B cell (primary cell): ENCODE measurements around the gene TDRD12. TPM values are rescaled to one million over a fixed set of nuclear protein-coding genes. Genes with fewer than 3 reads are reported as not detected.

Experiments used
- ATAC-seq: fragments of 200-7000 bp; cut with Tn5 transposase; one replicate; pipeline ENCODE4 v1.10.0; 2021; ENCODE audit warnings: low read depth, mild to moderate bottlenecking, moderate number of reproducible peaks, moderate library complexity
- CTCF ChIA-PET: fragments of 350-600 bp; sonication (Branson Sonifier 250); formaldehyde crosslinking; loops from one replicate; lab custom pipeline; 2021; ENCODE audit warnings: antibody characterized with exemption, inconsistent platforms; lab: Charles Lee
- POLR2A ChIA-PET: fragments of 350-600 bp; sonication (Branson Sonifier 250); formaldehyde crosslinking; loops from one replicate; lab custom pipeline; 2021; ENCODE audit warnings: antibody characterized with exemption; lab: Charles Lee
- DNase-seq: peaks from one replicate; pipeline ENCODE4 v3.0.0; 2013
- H2AFZ ChIP-seq: 2 replicates; pipeline ENCODE4 v1.6.1; 2012; ENCODE audit warnings: mild to moderate bottlenecking, low read depth, low read length; ENCODE audit not compliant: insufficient read depth, poor library complexity, severe bottlenecking
- H3K27ac ChIP-seq, 2 donors: 1 replicate in 1 of 2; 2 replicates in 1 of 2; pipeline ENCODE4 v1.5.1; 2012 to 2013; ENCODE audit warnings: low read length in 2 of 2, mild to moderate bottlenecking in 2 of 2, moderate library complexity in 1 of 2
- H3K27me3 ChIP-seq, 4 experiments: fragments of 200-600 bp in 1 of 4; sonication (generic) in 1 of 4; replicated peaks in 1 of 4; 1 replicate in 2 of 4; 2 replicates in 2 of 4; pipeline versions ENCODE4 v1.6.1 to v1.7.0; 2013 to 2016; ENCODE audit warnings: low read length in 3 of 4, mild to moderate bottlenecking in 2 of 4, mixed read lengths in 1 of 4, moderate library complexity in 1 of 4; ENCODE audit not compliant: insufficient read depth in 4 of 4, control insufficient read depth in 3 of 4; ENCODE audit errors: control extremely low read depth in 1 of 4
- H3K36me3 ChIP-seq, 2 experiments: replicated peaks in 1 of 2; 1 replicate in 1 of 2; 2 replicates in 1 of 2; pipeline versions ENCODE4 v1.6.1 to v1.7.1; 2013; ENCODE audit warnings: low read length in 1 of 2; ENCODE audit not compliant: insufficient read depth in 2 of 2, control insufficient read depth in 1 of 2; ENCODE audit errors: control extremely low read depth in 1 of 2, extremely low read depth in 1 of 2
- H3K4me1 ChIP-seq, 2 donors: fragments of 200-600 bp in 1 of 2; sonication (generic) in 1 of 2; 1 replicate in 1 of 2; 2 replicates in 1 of 2; pipeline versions ENCODE4 v1.5.1 to v1.6.1; 2013 to 2017; ENCODE audit warnings: low read length in 2 of 2; ENCODE audit not compliant: control insufficient read depth in 2 of 2, insufficient read depth in 2 of 2
- H3K4me2 ChIP-seq: replicated peaks from 2 replicates; pipeline ENCODE3; 2012; ENCODE audit warnings: mild to moderate bottlenecking, low read depth, low read length; ENCODE audit not compliant: poor library complexity, severe bottlenecking
- H3K4me3 ChIP-seq, 5 experiments: fragments of 200-600 bp in 1 of 5; sonication (generic) in 1 of 5; 1 replicate in 3 of 5; 2 replicates in 2 of 5; pipeline versions ENCODE4 v1.5.1 to v1.7.0; 2011 to 2016; ENCODE audit warnings: low read length in 4 of 5, mild to moderate bottlenecking in 4 of 5, low read depth in 2 of 5, control low read depth in 1 of 5, moderate library complexity in 1 of 5; ENCODE audit not compliant: insufficient read depth in 1 of 5; ENCODE audit errors: control extremely low read depth in 1 of 5, extremely low read depth in 1 of 5
- H3K79me2 ChIP-seq: fragments of 200-600 bp; sonication (generic); one replicate; pipeline ENCODE4 v1.6.0; 2016; ENCODE audit warnings: low read length; ENCODE audit not compliant: control insufficient read depth, insufficient read depth
- H3K9ac ChIP-seq: fragments of 200-600 bp; sonication (generic); 2 replicates; pipeline ENCODE4 v1.6.1; 2017; ENCODE audit warnings: mild to moderate bottlenecking, low read length, moderate library complexity
- H3K9me3 ChIP-seq, 3 donors: one replicate each; pipeline versions ENCODE4 v1.6.1 to v1.7.1; 2013; ENCODE audit warnings: low read length in 2 of 3; ENCODE audit not compliant: control insufficient read depth in 2 of 3, insufficient read depth in 1 of 3; ENCODE audit errors: control extremely low read depth in 1 of 3
- H4K20me1 ChIP-seq: 2 replicates; pipeline ENCODE4 v1.6.0; 2012; ENCODE audit warnings: mild to moderate bottlenecking, low read length; ENCODE audit not compliant: insufficient read depth, control insufficient read depth, poor library complexity, severe bottlenecking
- H3K27ac Mint-ChIP-seq: one replicate; pipeline ENCODE4 v1.8.0; 2021; ENCODE audit warnings: mixed read lengths
- H3K27me3 Mint-ChIP-seq: one replicate; pipeline ENCODE4 v1.8.0; 2021; ENCODE audit warnings: mixed read lengths
- H3K4me1 Mint-ChIP-seq: one replicate; pipeline ENCODE4 v1.8.0; 2021; ENCODE audit warnings: mixed read lengths
- H3K4me3 Mint-ChIP-seq: one replicate; pipeline ENCODE4 v1.8.0; 2021; ENCODE audit warnings: mixed read lengths
- H3K9me3 Mint-ChIP-seq: one replicate; pipeline ENCODE4 v1.8.0; 2022; ENCODE audit warnings: mixed read lengths; ENCODE audit not compliant: insufficient read depth
- CTCF ChIP-seq: fragments of 200-600 bp; IDR thresholded peaks from one replicate; pipeline ENCODE4 v1.8.0; 2022; ENCODE audit warnings: antibody characterized with exemption, mild to moderate bottlenecking
- EZH2 ChIP-seq: IDR thresholded peaks from 2 replicates; pipeline ENCODE4 v1.6.1; 2012; ENCODE audit warnings: borderline replicate concordance, low read depth, mild to moderate bottlenecking, moderate library complexity, low read length; ENCODE audit not compliant: insufficient read depth, poor library complexity, severe bottlenecking
- WGBS: methylation state at CpG from one replicate; pipeline ENCODE4 v1.1.5; 2013; ENCODE audit warnings: missing lambda C conversion rate; ENCODE audit not compliant: insufficient coverage; 5-methylcytosine and 5-hydroxymethylcytosine counted together
- intact Hi-C: fragments of 100-400 bp; cut with micrococcal nuclease; formaldehyde crosslinking; loops from one replicate; pipeline ENCODE4 v1.10.0; 2022
- polyA plus RNA-seq: library from polyadenylated mRNA; depleted of rRNA; stranded (reverse); fragments of >200 nt; gene quantifications from 2 replicates; pipeline ENCODE4 v1.2.3, GENCODE V29; 2012
- total RNA-seq, 2 donors: library from RNA; stranded (reverse); fragments of 120-200 nt in 1 of 2; gene quantifications; 1 replicate in 1 of 2; 2 replicates in 1 of 2; pipeline versions ENCODE4 v1.2.3 to v1.2.4, GENCODE V29; 2013 to 2022

TDRD12 gene
- total and polyA plus RNA-seq, 2 donors (not counting 1 experiment from before 2014, with no cell fraction given) = 0.30 to 1.1 TPM

GRCh38 chr19:32675720-32676185 is 43.8 kb upstream of the TDRD12 start, which contains the start of gene RGS9BP:
RGS9BP (plus strand) TSS chr19:32675848; CDS start chr19:32676264, 416 bp downstream.
- ChIA-PET CTCF (interaction anchor here (2.0 kb wide), 1 partner anchor 16 kb away, joined by 7 read pairs; the partner anchor contains the start of gene NUDT19), POLR2A (interaction anchor here (1.1 to 3.0 kb wide), 3 partner anchors 8 to 271 kb away, joined by 4 to 16 read pairs (median 5); partner anchors contain the start of genes DPY19L3 and NUDT19)
- Histone ChIP-seq H3K4me1 (peaks cover 25 to 34% of the 10 kb centered on the region in 2 donors), H3K9me3 (peaks cover 0 to 13% (median 0%) of the 10 kb centered on the region in 3 donors), H2AFZ (peak within 1 kb of the TSS; percentile 84), H3K27ac (peak within 1 kb of the TSS in 1 of 2 donors; percentile 45), H3K79me2 (peaks cover 40% of the 10 kb centered on the region), H4K20me1 (peaks cover 32% of the 10 kb centered on the region), H3K36me3 (no peaks in the 10 kb centered on the region), H3K4me3 (peak within 1 kb of the TSS; percentile 39 to 90 (median 70)), H3K9ac (peak within 1 kb of the TSS; percentile 68), H3K27me3 (peaks cover 0 to 30% (median 9%) of the 10 kb centered on the region in 4 experiments), H3K4me2 (peak within 1 kb of the TSS; percentile 94)
- intact Hi-C loops = loop anchor here (1.0 to 10.0 kb wide), 5 partner anchors 16 to 409 kb away; partner anchors contain the start of genes DPY19L3, GPATCH1, NUDT19 and PDCD5
- DNase-seq = no peak
- Mint-ChIP-seq H3K27me3 (peaks cover 11% of the 10 kb centered on the region), H3K4me3 (peak within 1 kb of the TSS; percentile 95), H3K27ac (peak within 1 kb of the TSS; percentile 92), H3K9me3 (no peaks in the 10 kb centered on the region), H3K4me1 (peaks cover 37% of the 10 kb centered on the region)
- no peak for TF ChIP-seq CTCF
- TF ChIP-seq EZH2 = no peak
- ATAC-seq = peak; percentile 16
- WGBS = 5% methylated on average over 52 of the region's 53 CpGs
